Lower leg skin (tissue), 3 donors: ENCODE measurements around the gene CHPT1.

ENCODE experiments used
- CTCF ChIP-seq, 3 donors: fragments of 450-650 bp; IDR thresholded peaks; one replicate each; pipeline ENCODE4 v1.5.1; 2016; ENCODE audit warnings: antibody characterized with exemption in 3 of 3, mild to moderate bottlenecking in 3 of 3, moderate library complexity in 2 of 3
- POLR2A ChIP-seq, 2 donors: fragments of 450-650 bp; IDR thresholded peaks; one replicate each; pipeline ENCODE4 v1.6.1; 2016 to 2017; ENCODE audit warnings: antibody characterized with exemption in 2 of 2, mild to moderate bottlenecking in 1 of 2, moderate library complexity in 1 of 2

- no peak for TF ChIP-seq CTCF (IDR thresholded peaks at IDR 0.05)
- no peak for TF ChIP-seq POLR2A (IDR thresholded peaks at IDR 0.05)
These were observed 26.2 kb upstream of the CHPT1 start for GRCh38 chr12:101671157-101671791.
